Neural cell (in vitro differentiated cells): ENCODE data around the gene LMOD1. TPM values are rescaled to one million over a fixed set of nuclear protein-coding genes. Genes with fewer than 3 reads are reported as not detected.

Experiments used
- H2AFZ ChIP-seq: fragments of 200-600, 300-800 bp; sonication (generic), shearing (Covaris generic); 2 replicates; pipeline ENCODE4 v1.6.0; 2014; ENCODE audit warnings: low read depth, mild to moderate bottlenecking, antibody characterized with exemption, low read length, moderate library complexity
- H3F3A ChIP-seq: fragments of 200-600 bp; shearing (Covaris generic); 2 replicates; pipeline ENCODE4 v1.6.1; 2016; ENCODE audit warnings: mild to moderate bottlenecking, moderate library complexity, mixed read lengths, antibody characterized with exemption, low read length; ENCODE audit not compliant: insufficient read depth, poor library complexity, severe bottlenecking
- H3K27ac ChIP-seq: fragments of 200-600, 300-800 bp; sonication (generic), shearing (Covaris generic); 2 replicates; pipeline ENCODE4 v1.5.1; 2014; ENCODE audit warnings: mild to moderate bottlenecking, low read length, moderate library complexity
- H3K27me3 ChIP-seq: fragments of 300-800, 200-600 bp; sonication (generic), shearing (Covaris generic); 2 replicates; pipeline ENCODE4 v1.6.0; 2014; ENCODE audit warnings: mild to moderate bottlenecking, low read depth, low read length, moderate library complexity; ENCODE audit not compliant: insufficient read depth
- H3K36me3 ChIP-seq: fragments of 300-800, 200-600 bp; sonication (generic), shearing (Covaris generic); 2 replicates; pipeline ENCODE4 v1.5.1; 2014; ENCODE audit warnings: mild to moderate bottlenecking, antibody characterized with exemption, low read length, moderate library complexity; ENCODE audit not compliant: insufficient read depth
- H3K4me2 ChIP-seq: fragments of 300-800, 200-600 bp; sonication (generic), shearing (Covaris generic); 2 replicates; pipeline ENCODE4 v1.6.0; 2014; ENCODE audit warnings: mild to moderate bottlenecking, low read length
- H3K4me3 ChIP-seq: fragments of 300-800, 200-600 bp; sonication (generic), shearing (Covaris generic); 2 replicates; pipeline ENCODE4 v1.5.1; 2014; ENCODE audit warnings: mild to moderate bottlenecking, low read length, moderate library complexity
- H3K79me2 ChIP-seq: fragments of 200-600 bp; shearing (Covaris generic); replicated peaks from 2 replicates; pipeline ENCODE4 v1.6.0; 2014; ENCODE audit warnings: mild to moderate bottlenecking, low read length, moderate library complexity; ENCODE audit not compliant: insufficient read depth
- H3K9ac ChIP-seq: fragments of 300-800, 200-600 bp; sonication (generic), shearing (Covaris generic); 2 replicates; pipeline ENCODE4 v1.6.1; 2016; ENCODE audit warnings: mild to moderate bottlenecking, low read length, mixed read lengths
- H3K9me2 ChIP-seq: fragments of 200-600 bp; shearing (Covaris generic); 2 replicates; pipeline ENCODE4 v1.6.1; 2016; ENCODE audit warnings: mild to moderate bottlenecking, low read length, mixed read lengths; ENCODE audit not compliant: insufficient read depth
- H3K9me3 ChIP-seq: fragments of 200-600, 300-800 bp; sonication (generic), shearing (Covaris generic); 2 replicates; pipeline ENCODE4 v1.6.1; 2016; ENCODE audit warnings: mild to moderate bottlenecking, mixed run types, low read length, moderate library complexity, mixed read lengths
- H4K20me1 ChIP-seq: fragments of 200-600 bp; shearing (Covaris generic); 2 replicates; pipeline ENCODE4 v1.6.1; 2016; ENCODE audit warnings: mild to moderate bottlenecking, mixed run types; ENCODE audit not compliant: insufficient read depth
- EP300 ChIP-seq: fragments of 450-650 bp; conservative IDR thresholded peaks from 2 replicates; pipeline ENCODE4 v1.6.1; 2014; ENCODE audit warnings: antibody characterized with exemption, mild to moderate bottlenecking, moderate library complexity; ENCODE audit not compliant: poor library complexity, severe bottlenecking
- EZH2 ChIP-seq: fragments of 200-600, 300-800 bp; shearing (Covaris generic), sonication (generic); IDR thresholded peaks from 2 replicates; pipeline ENCODE4 v1.6.1; 2014; ENCODE audit warnings: antibody characterized with exemption, low read length, borderline replicate concordance, mild to moderate bottlenecking; ENCODE audit not compliant: insufficient read depth, poor library complexity, severe bottlenecking
- MXI1 ChIP-seq: fragments of 450-650 bp; conservative IDR thresholded peaks from 2 replicates; pipeline ENCODE4 v1.6.1; 2014; ENCODE audit warnings: antibody characterized with exemption, mild to moderate bottlenecking; ENCODE audit not compliant: poor library complexity, severe bottlenecking
- POLR2AphosphoS5 ChIP-seq: IDR thresholded peaks from 2 replicates; pipeline ENCODE4 v1.6.1; 2012
- RAD21 ChIP-seq: fragments of 450-650 bp; conservative IDR thresholded peaks from 2 replicates; pipeline ENCODE4 v1.6.1; 2014; ENCODE audit warnings: antibody characterized with exemption, mild to moderate bottlenecking, moderate library complexity
- SMC3 ChIP-seq: fragments of 450-650 bp; conservative IDR thresholded peaks from 2 replicates; pipeline ENCODE4 v1.6.1; 2014; ENCODE audit warnings: antibody characterized with exemption, mild to moderate bottlenecking, moderate library complexity; ENCODE audit not compliant: poor library complexity
- TAF1 ChIP-seq: IDR thresholded peaks from 2 replicates; pipeline ENCODE4 v1.6.1; 2012; ENCODE audit warnings: low read depth
- polyA plus RNA-seq: library from polyadenylated mRNA; depleted of rRNA; stranded (reverse); fragments of >200 nt; gene quantifications from 2 replicates; pipeline ENCODE4 v1.2.3, GENCODE V29; 2014
- TF ChIP-seq, protein P1 (sequence below): fragments of 450-650 bp; IDR thresholded peaks from 2 replicates; pipeline ENCODE4 v1.5.1; 2014; ENCODE audit warnings: antibody characterized with exemption, mild to moderate bottlenecking, moderate library complexity; ENCODE audit not compliant: poor library complexity, severe bottlenecking
- TF ChIP-seq, protein P2 (sequence below): IDR thresholded peaks from 2 replicates; pipeline ENCODE4 v1.6.1; 2012; ENCODE audit warnings: borderline replicate concordance

The LMOD1 gene
- polyA plus RNA-seq, 1 donor from 2014 or later = not detected

DNA sequence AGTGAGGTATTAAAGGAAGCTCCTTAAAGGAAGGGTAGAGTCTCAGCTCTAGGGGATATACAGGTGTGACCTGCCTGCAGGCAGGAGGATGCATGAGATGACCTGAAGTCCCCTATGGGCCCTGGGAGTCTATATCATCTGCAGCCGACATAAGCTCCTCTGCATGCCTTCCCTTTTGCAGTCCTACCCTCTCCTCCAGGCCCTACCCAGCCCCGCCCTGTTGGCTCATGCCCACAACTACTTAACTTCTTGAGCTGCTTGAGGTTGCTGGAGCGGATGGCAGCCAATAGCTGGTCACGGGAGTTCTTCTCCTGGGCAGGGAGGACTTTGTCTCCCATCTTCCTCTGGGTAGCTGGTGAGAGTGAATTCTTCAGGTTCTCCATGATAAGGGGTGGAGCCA is 47.4 kb downstream of the LMOD1 start:
- Histone ChIP-seq H3K79me2 (no peaks in the 10 kb centered on the region), H3K9me3 (no peaks in the 10 kb centered on the region), H4K20me1 (no peaks in the 10 kb centered on the region), H3K36me3 (no peaks in the 10 kb centered on the region), H3K27me3 (no peaks in the 10 kb centered on the region), H3K4me3 (no peak overlapping the region), H3K4me2 (no peak overlapping the region), H3K9me2 (no peaks in the 10 kb centered on the region), H3F3A (no peaks in the 10 kb centered on the region), H2AFZ (no peak overlapping the region), H3K27ac (no peak overlapping the region), H3K9ac (no peak overlapping the region)
- TF ChIP-seq POLR2AphosphoS5 (no peak), TAF1 (no peak), SMC3 (no peak), RAD21 (no peak), EZH2 (no peak), MXI1 (no peak), EP300 (no peak)
- TF ChIP-seq, protein P1, sequence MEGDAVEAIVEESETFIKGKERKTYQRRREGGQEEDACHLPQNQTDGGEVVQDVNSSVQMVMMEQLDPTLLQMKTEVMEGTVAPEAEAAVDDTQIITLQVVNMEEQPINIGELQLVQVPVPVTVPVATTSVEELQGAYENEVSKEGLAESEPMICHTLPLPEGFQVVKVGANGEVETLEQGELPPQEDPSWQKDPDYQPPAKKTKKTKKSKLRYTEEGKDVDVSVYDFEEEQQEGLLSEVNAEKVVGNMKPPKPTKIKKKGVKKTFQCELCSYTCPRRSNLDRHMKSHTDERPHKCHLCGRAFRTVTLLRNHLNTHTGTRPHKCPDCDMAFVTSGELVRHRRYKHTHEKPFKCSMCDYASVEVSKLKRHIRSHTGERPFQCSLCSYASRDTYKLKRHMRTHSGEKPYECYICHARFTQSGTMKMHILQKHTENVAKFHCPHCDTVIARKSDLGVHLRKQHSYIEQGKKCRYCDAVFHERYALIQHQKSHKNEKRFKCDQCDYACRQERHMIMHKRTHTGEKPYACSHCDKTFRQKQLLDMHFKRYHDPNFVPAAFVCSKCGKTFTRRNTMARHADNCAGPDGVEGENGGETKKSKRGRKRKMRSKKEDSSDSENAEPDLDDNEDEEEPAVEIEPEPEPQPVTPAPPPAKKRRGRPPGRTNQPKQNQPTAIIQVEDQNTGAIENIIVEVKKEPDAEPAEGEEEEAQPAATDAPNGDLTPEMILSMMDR = no peak
- TF ChIP-seq, protein P2, sequence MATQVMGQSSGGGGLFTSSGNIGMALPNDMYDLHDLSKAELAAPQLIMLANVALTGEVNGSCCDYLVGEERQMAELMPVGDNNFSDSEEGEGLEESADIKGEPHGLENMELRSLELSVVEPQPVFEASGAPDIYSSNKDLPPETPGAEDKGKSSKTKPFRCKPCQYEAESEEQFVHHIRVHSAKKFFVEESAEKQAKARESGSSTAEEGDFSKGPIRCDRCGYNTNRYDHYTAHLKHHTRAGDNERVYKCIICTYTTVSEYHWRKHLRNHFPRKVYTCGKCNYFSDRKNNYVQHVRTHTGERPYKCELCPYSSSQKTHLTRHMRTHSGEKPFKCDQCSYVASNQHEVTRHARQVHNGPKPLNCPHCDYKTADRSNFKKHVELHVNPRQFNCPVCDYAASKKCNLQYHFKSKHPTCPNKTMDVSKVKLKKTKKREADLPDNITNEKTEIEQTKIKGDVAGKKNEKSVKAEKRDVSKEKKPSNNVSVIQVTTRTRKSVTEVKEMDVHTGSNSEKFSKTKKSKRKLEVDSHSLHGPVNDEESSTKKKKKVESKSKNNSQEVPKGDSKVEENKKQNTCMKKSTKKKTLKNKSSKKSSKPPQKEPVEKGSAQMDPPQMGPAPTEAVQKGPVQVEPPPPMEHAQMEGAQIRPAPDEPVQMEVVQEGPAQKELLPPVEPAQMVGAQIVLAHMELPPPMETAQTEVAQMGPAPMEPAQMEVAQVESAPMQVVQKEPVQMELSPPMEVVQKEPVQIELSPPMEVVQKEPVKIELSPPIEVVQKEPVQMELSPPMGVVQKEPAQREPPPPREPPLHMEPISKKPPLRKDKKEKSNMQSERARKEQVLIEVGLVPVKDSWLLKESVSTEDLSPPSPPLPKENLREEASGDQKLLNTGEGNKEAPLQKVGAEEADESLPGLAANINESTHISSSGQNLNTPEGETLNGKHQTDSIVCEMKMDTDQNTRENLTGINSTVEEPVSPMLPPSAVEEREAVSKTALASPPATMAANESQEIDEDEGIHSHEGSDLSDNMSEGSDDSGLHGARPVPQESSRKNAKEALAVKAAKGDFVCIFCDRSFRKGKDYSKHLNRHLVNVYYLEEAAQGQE = no peak

DNA sequence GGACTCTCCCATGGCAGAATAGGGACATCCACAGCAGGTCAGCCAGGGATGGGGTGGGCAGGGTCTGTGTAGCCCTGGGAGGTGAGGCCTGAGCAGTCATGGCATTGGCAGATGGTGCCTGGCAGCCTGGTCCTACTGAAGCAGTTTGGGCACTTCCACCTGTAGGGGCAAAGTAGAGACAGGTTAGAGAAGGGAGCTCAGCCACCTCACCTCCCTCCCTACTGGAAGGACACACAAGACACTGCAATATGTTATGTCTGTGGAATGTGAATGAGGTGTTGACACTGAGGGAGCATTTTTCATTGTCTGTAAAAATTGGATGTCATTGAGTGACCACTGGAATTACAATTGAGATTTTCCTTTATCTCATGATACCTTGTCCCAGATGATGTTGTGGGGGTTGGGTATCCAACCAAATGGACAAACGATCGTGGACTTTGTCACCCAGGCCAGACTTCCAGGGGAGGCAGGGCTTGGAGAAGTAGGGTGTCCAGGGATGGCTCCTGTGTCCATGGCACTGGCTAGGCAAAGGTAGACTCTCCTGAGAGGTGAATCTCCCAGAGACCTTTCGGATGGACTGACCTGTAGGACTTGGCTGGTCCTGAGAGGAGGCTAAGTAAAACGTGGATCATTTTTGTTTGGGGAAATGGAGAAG is 48.0 kb downstream of the LMOD1 start:
- H3K36me3 ChIP-seq = no peaks in the 10 kb centered on the region
- no peaks in the 10 kb centered on the region for H3K27me3 ChIP-seq
- no peak overlapping the region for H2AFZ ChIP-seq
- H3K9me3 ChIP-seq = no peaks in the 10 kb centered on the region
- no peak for TF ChIP-seq TAF1
- TF ChIP-seq EZH2 = no peak
- TF ChIP-seq EP300 = no peak
- TF ChIP-seq SMC3 = no peak
- TF ChIP-seq MXI1 = no peak
- TF ChIP-seq, protein P2 = no peak
- TF ChIP-seq, protein P1 = no peak
- TF ChIP-seq POLR2AphosphoS5 = no peak
- no peak for TF ChIP-seq RAD21
- no peaks in the 10 kb centered on the region for H4K20me1 ChIP-seq
- no peak overlapping the region for H3K27ac ChIP-seq
- H3F3A ChIP-seq = no peaks in the 10 kb centered on the region
- H3K9ac ChIP-seq = no peak overlapping the region
- H3K4me3 ChIP-seq = no peak overlapping the region
- H3K9me2 ChIP-seq = no peaks in the 10 kb centered on the region
- no peaks in the 10 kb centered on the region for H3K79me2 ChIP-seq
- H3K4me2 ChIP-seq = no peak overlapping the region
